ENCODE measurements around the gene TMEM200B. TPM values are rescaled to one million over a fixed set of nuclear protein-coding genes. Genes with fewer than 3 reads are reported as not detected.
"Not testable (repeated sequence)": the region's sequence is repeated elsewhere in the genome, so short reads cannot be mapped to it uniquely, and the experiment has no call there.

Gene TMEM200B
- total RNA-seq, 1 donor from 2014 or later = 8.7 TPM

DNA sequence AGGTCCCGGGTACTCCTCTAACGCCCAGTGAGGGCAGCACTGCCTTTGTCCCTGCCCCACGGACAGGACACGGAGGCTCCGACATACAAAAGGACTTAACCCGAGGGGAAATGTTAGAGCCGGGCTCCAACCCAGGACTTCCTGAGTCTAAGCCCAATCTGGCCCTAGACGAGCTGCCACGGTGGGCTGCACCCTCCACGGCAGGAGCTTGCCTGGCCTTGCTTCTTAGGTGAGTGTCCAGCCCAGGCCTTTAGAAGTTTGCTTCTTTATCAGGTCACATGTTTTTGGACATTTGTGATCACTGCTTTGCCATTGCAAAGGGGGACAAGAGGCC, 11.0 kb upstream of the TMEM200B start:
- Histone ChIP-seq H3K4me1 (no peaks in the 10 kb centered on the region), H3K9me3 (no peaks in the 10 kb centered on the region), H3K4me3 (no peak overlapping the region), H3K27ac (no peak overlapping the region), H3K36me3 (no peaks in the 10 kb centered on the region), H3K27me3 (no peaks in the 10 kb centered on the region)
- ATAC-seq (no peak), DNase-seq (no peak)
- TF ChIP-seq, protein P1, sequence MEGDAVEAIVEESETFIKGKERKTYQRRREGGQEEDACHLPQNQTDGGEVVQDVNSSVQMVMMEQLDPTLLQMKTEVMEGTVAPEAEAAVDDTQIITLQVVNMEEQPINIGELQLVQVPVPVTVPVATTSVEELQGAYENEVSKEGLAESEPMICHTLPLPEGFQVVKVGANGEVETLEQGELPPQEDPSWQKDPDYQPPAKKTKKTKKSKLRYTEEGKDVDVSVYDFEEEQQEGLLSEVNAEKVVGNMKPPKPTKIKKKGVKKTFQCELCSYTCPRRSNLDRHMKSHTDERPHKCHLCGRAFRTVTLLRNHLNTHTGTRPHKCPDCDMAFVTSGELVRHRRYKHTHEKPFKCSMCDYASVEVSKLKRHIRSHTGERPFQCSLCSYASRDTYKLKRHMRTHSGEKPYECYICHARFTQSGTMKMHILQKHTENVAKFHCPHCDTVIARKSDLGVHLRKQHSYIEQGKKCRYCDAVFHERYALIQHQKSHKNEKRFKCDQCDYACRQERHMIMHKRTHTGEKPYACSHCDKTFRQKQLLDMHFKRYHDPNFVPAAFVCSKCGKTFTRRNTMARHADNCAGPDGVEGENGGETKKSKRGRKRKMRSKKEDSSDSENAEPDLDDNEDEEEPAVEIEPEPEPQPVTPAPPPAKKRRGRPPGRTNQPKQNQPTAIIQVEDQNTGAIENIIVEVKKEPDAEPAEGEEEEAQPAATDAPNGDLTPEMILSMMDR (IDR thresholded peaks at IDR 0.05) = no peak
- intact Hi-C loops (cut with DNase I) = no loop called here

DNA sequence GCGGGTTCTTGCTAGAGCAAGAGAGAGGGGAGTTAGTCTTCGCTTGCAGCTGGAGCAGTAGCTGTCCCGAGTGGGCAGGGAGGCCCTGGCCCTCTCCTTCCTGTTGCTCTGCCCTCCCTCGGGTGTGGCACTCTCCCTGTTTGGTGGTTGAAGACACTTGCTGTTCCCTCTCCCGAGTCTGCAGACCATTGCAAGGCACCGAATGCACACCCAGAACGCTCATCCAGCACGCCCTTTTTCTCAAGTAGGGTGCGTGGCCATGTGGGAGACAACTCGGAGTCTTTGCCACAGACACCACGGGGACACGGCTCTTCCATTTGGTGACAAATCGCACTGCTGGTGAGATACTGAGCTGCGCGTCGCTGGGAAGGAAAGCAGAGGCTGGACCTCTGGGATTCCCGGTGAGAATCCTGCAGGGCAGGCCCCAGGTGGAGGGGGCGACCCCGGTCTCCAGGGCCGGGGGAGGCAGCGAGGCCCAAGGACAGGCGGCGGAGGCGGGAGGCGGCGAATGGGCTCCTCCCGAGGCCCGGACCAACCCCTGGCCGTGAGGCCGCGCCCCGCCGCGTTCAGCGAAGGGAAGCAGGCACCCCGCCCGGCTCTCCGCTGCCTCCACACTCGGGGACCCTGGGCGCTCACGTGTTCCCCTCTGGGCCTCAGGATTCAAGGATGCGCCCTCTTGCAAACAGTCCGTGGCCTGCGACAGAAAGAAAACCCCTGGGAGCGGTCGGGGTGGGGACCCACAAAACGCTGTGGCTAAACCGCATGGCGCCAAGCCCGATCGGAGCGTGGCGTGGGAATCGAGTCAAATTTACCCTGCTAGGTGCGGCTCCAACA, 10.4 kb upstream of the TMEM200B start:
- no peak overlapping the region for H3K27ac ChIP-seq
- peak; percentile 22 for ATAC-seq
- no peaks in the 10 kb centered on the region for H3K4me1 ChIP-seq
- no peak for DNase-seq
- H3K36me3 ChIP-seq = no peaks in the 10 kb centered on the region
- TF ChIP-seq, protein P1 (IDR thresholded peaks at IDR 0.05) = no peak
- no peaks in the 10 kb centered on the region for H3K9me3 ChIP-seq
- intact Hi-C loops (cut with DNase I) = no loop called here
- H3K4me3 ChIP-seq = no peak overlapping the region
- H3K27me3 ChIP-seq = no peaks in the 10 kb centered on the region

- H3K4me1 ChIP-seq; intact Hi-C loops (cut with DNase I); ATAC-seq; DNase-seq; H3K36me3 ChIP-seq; H3K4me3 ChIP-seq; H3K27me3 ChIP-seq; H3K27ac ChIP-seq; H3K9me3 ChIP-seq: not testable (repeated sequence)
Observed at GRCh38 chr1:29131056-29131455, 7.4 kb upstream of the TMEM200B start.

GRCh38 chr1:29129916-29130315, 6.2 kb upstream of the TMEM200B start:
- DNase-seq (no peak), ATAC-seq (no peak)
- TF ChIP-seq, protein P1 (IDR thresholded peaks at IDR 0.05) = no peak
- Histone ChIP-seq H3K27ac (no peak overlapping the region), H3K36me3 (no peaks in the 10 kb centered on the region), H3K4me1 (no peaks in the 10 kb centered on the region), H3K9me3 (no peaks in the 10 kb centered on the region), H3K4me3 (no peak overlapping the region), H3K27me3 (peaks cover 2% of the 10 kb centered on the region)
- intact Hi-C loops (cut with DNase I) = no loop called here

GRCh38 chr1:29128739-29129138, 5.0 kb upstream of the TMEM200B start:
- H3K36me3 ChIP-seq = no peaks in the 10 kb centered on the region
- H3K9me3 ChIP-seq = no peaks in the 10 kb centered on the region
- H3K4me3 ChIP-seq = no peak overlapping the region
- TF ChIP-seq, protein P1 (IDR thresholded peaks at IDR 0.05) = no peak
- DNase-seq (no peak), ATAC-seq (no peak)
- peaks cover 7% of the 10 kb centered on the region for H3K27me3 ChIP-seq
- intact Hi-C loops (cut with DNase I) = no loop called here
- H3K27ac ChIP-seq = no peak overlapping the region
- no peaks in the 10 kb centered on the region for H3K4me1 ChIP-seq

- intact Hi-C loops (cut with DNase I) = no loop called here
- peaks cover 18% of the 10 kb centered on the region for H3K4me1 ChIP-seq
- TF ChIP-seq, protein P1 (IDR thresholded peaks at IDR 0.05) = no peak
- no peak for ATAC-seq
- H3K36me3 ChIP-seq = no peaks in the 10 kb centered on the region
- no peak for DNase-seq
- H3K27ac ChIP-seq = no peak overlapping the region
- peaks cover 16% of the 10 kb centered on the region for H3K27me3 ChIP-seq
- H3K9me3 ChIP-seq = no peaks in the 10 kb centered on the region
- no peak overlapping the region for H3K4me3 ChIP-seq
Observed at GRCh38 chr1:29126198-29126597, 2.5 kb upstream of the TMEM200B start.

Measured in upper lobe of right lung (tissue), 1 donor.